GM15510 (cell line): ENCODE data around the gene AHR.

Experiments
- POLR2A ChIP-seq: IDR thresholded peaks from 3 replicates; pipeline ENCODE4 v1.6.1; 2011; ENCODE audit warnings: borderline replicate concordance; ENCODE audit not compliant: insufficient read length; ENCODE audit errors: extremely low read depth

Gene AHR

GRCh38 chr7:17354473-17354872 lies 56.0 kb downstream of the AHR start:
- no peak for TF ChIP-seq POLR2A

GRCh38 chr7:17355050-17355449 lies 56.6 kb downstream of the AHR start:
- TF ChIP-seq POLR2A = no peak

GRCh38 chr7:17357952-17358351 lies 59.5 kb downstream of the AHR start:
- no peak for TF ChIP-seq POLR2A

DNA sequence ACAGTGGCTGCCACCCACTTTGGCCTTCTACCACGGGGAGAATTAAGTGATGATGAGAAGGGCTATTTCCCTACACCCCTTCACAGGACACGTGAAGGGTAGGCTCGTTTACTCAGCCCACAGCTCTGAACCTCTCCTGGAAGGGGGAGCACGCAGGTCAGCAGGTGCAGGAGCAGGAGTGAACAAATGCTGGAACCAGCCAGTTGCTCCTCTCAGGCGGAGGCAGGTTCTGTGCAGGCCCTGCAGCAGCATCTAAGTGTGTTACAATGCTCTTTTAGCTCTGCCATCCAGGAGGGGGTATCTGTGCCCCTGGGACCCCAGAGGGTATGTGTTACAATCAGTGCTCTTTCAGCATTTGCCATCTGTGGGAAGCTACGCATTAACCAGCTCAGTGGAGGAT lies 61.2 kb downstream of the AHR start:
- TF ChIP-seq POLR2A = no peak

- TF ChIP-seq POLR2A = no peak
Measured at GRCh38 chr7:17362439-17363105, 64.1 kb downstream of the AHR start.

- TF ChIP-seq POLR2A = no peak
Measured at GRCh38 chr7:17364671-17365070, 66.2 kb downstream of the AHR start.

GRCh38 chr7:17365775-17366174 lies 67.3 kb downstream of the AHR start:
- no peak for TF ChIP-seq POLR2A

DNA sequence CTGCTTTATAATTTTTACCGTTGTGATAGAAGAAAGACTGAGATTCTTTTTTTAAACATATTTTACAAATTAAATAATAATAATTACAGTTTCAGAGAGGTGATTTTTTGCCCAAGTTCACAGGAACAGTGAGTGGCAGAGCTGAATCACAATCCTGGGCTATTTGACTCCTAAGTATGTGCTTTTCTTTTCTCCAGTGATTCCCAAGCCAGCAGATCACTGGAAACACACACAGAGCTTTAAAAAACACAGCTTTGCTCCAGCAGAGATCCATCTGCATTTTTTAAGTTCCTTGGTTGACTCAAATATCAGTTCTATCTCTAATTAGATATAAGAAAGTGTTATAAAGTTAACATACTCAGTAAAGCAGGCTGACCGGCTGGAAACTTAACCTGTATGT lies 69.0 kb downstream of the AHR start:
- TF ChIP-seq POLR2A = no peak

- no peak for TF ChIP-seq POLR2A
Measured at GRCh38 chr7:17368856-17369524, 70.5 kb downstream of the AHR start.

DNA sequence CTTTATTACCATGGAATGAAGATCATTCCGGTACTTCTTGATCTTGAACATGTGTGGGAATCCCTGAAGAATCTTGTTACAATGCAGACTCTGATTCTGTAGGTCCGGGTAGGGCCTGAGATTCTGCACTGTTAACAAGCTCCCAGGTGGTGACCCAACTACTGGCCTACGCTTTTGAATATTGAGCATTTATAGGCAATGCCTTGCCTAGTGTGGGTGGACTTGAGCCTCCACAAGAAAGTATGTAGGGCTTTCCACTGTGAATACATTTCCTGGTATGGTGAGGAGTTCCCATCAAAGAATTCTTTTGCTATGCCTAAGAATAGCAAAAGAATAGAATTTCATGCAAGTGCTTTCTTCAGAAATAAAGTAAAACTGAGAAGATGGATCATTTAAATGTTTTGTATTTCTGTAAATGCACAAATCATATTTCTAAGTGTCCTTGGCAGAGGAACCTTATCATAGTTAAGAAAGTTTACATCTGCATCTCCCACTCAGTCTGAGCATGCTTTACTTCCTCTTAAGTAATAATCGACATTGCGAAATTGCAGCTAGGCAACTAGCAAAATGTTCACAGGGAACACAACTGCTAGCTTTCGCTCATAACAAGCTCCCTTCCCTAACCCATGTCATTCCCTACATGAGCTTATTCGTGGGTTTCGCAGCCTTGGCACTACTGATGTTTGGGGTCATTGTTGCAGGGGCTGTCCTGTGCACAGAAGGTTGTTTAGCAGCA lies 71.4 kb downstream of the AHR start:
- TF ChIP-seq POLR2A = no peak

- no peak for TF ChIP-seq POLR2A
Measured at GRCh38 chr7:17370901-17371585, 72.6 kb downstream of the AHR start.

- no peak for TF ChIP-seq POLR2A
Measured at GRCh38 chr7:17371671-17372524, 73.4 kb downstream of the AHR start.

GRCh38 chr7:17374157-17374556 lies 75.7 kb downstream of the AHR start:
- TF ChIP-seq POLR2A = no peak

DNA sequence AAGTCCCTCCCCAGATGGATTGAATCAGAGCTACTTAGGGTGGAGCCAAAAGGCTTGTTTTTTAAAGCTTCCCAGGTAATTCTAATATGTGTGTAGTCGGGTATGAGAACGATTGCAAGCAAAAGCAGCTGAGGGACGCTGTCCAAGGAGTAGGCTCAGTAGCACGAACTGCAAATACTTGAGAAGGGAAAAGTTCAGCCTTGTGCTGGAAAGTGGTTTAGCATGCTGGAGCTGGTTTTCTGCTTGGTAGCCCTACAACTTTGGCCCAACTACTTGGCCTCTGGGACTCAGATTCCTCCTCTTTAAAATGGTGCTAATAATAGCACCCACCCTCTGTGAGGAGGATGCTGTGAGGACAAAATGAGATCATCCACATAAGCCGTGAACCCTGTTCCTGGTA lies 76.2 kb downstream of the AHR start:
- TF ChIP-seq POLR2A = no peak
